ENCODE results near the gene TSEN34.

Gene TSEN34

DNA sequence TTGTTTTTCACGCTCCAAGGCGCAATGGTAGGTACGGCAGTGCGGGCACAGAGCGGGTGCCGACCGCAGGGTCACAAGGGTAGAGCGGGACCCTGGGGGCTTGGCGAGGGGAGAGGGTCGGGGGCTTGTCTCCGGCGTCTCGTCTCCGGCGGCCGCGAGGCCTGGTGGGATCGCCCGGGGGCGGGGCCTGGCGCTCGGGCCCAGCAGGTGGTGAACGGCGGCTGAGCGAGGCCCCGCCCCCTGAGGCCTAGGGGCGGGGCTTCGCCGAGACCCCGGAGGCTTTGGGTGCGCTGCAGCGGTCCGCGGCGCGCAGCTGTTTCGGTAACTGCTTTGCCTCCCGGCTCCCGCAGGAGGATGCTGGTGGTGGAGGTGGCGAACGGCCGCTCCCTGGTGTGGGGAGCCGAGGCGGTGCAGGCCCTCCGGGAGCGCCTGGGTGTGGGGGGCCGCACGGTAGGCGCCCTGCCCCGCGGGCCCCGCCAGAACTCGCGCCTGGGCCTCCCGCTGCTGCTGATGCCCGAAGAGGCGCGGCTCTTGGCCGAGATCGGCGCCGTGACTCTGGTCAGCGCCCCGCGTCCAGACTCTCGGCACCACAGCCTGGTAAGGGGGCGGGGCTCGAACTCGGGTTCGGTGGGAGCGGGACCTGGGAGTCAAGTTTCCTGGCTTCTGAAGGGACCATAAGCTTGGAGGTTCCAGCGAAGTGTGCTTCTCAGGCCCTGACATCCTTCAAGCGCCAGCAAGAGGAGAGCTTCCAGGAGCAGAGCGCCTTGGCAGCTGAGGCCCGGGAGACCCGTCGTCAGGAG lies at the start of gene TSEN34:
Gene TSEN34, plus strand, starts transcription at position 298 of the 800 bp plus-strand sequence. Its CDS starts 57 bp downstream, at position 355.
- TF ChIP-seq, protein P1, sequence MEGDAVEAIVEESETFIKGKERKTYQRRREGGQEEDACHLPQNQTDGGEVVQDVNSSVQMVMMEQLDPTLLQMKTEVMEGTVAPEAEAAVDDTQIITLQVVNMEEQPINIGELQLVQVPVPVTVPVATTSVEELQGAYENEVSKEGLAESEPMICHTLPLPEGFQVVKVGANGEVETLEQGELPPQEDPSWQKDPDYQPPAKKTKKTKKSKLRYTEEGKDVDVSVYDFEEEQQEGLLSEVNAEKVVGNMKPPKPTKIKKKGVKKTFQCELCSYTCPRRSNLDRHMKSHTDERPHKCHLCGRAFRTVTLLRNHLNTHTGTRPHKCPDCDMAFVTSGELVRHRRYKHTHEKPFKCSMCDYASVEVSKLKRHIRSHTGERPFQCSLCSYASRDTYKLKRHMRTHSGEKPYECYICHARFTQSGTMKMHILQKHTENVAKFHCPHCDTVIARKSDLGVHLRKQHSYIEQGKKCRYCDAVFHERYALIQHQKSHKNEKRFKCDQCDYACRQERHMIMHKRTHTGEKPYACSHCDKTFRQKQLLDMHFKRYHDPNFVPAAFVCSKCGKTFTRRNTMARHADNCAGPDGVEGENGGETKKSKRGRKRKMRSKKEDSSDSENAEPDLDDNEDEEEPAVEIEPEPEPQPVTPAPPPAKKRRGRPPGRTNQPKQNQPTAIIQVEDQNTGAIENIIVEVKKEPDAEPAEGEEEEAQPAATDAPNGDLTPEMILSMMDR (conservative IDR thresholded peaks at IDR 0.05), result no peak
- H3K27ac ChIP-seq, result peak within 1 kb of the TSS; percentile 97

GRCh38 chr19:54141356-54141755 lies 49.8 kb upstream of the TSEN34 start:
- TF ChIP-seq, protein P1 (conservative IDR thresholded peaks at IDR 0.05), result no peak

DNA sequence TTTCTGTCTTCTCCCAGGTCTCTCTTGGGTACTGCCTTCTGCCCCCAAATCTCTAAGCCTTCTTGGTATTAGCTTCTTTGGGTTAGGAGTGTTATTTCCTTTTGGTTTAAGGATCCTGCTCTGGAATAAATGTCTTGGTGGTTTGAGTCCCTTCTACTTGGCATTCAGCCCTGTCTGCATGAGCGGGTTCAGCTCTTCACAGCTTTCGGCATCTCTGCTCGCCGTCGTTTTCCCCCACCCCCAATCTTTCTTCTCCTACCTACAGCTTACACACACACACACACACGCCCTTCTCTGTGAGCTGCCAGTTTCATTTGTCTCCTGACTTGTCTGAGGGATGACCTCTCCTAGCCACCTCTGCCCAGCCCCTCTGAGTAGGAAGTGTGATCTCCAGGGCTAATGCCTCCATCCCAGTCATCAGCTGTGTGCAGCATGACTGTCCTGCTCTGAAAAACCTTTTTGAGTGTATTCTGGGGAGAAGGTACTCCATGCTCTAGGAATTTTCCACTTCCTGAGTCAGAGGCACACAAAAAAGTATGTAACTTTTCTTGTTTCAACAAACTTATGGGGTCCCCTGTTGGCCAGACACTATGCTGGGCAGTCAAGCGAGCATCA lies 48.8 kb upstream of the TSEN34 start:
- no peak overlapping the region; the same call in 1 of the 2 replicates for H3K27ac ChIP-seq
- TF ChIP-seq, protein P1 (conservative IDR thresholded peaks at IDR 0.05), result no peak

More at GRCh38 chr19:54141356-54141755, 49.8 kb upstream of the TSEN34 start:
- peak overlapping the region; percentile 97; the same call in 1 of the 2 replicates for H3K27ac ChIP-seq

GRCh38 chr19:54145541-54146158 lies 45.5 kb upstream of the TSEN34 start:
- H3K27ac ChIP-seq, result no peak overlapping the region
- TF ChIP-seq, protein P1 (conservative IDR thresholded peaks at IDR 0.05), result no peak

- TF ChIP-seq, protein P1 (conservative IDR thresholded peaks at IDR 0.05), result no peak
- H3K27ac ChIP-seq, result no peak overlapping the region
Observed at GRCh38 chr19:54147676-54148075, 43.4 kb upstream of the TSEN34 start.

GRCh38 chr19:54148158-54148557 lies 43.0 kb upstream of the TSEN34 start:
- TF ChIP-seq, protein P1 (conservative IDR thresholded peaks at IDR 0.05), result no peak
- H3K27ac ChIP-seq, result peak overlapping the region; percentile 10; the same call in 1 of the 2 replicates
